ENCODE data around the gene ASXL2.

The ASXL2 gene

DNA sequence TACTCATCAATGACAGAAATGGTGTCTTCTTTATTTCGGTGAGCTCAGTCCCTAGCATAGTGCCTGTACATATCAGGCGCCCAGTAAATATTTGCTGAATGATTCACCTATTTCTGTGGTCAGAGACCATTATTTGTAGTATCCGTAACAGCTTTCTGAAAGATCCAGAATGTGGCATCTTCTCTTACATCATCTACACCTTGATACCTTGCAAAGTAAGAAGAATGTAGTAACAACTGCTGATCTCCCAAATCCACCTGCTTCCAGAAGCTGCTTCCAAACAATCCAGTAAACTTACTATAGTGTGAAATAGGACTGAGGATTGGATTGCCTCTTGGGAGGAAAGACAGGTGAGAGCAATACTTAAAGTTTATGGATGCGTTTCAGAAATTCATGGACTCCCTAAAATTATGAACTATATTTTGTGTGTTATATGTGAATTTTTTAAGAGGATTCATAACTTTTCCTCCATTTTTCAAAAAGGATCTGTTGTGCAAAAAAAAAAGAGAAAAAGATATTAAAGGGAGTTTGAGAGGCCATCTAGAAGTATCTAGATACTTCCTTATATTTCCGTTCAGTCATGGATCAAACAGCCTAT, 945 bp upstream of the ASXL2 start:
- no peak for DNase-seq (ENCODE audit: extremely low spot score)
- POLR2A ChIA-PET, result interaction anchor here (0.7 to 1.6 kb wide), 17 partner anchors 9 to 296 kb away, joined by 3 to 20 read pairs (median 5); no protein-coding TSS in a partner anchor
- CTCF ChIA-PET, result no interaction called here
- TF ChIP-seq FOXM1 (IDR thresholded peaks at IDR 0.05; ENCODE audit: borderline replicate concordance), result no peak
- TF ChIP-seq ARNT (IDR thresholded peaks at IDR 0.05), result no peak
- TF ChIP-seq, protein P1, sequence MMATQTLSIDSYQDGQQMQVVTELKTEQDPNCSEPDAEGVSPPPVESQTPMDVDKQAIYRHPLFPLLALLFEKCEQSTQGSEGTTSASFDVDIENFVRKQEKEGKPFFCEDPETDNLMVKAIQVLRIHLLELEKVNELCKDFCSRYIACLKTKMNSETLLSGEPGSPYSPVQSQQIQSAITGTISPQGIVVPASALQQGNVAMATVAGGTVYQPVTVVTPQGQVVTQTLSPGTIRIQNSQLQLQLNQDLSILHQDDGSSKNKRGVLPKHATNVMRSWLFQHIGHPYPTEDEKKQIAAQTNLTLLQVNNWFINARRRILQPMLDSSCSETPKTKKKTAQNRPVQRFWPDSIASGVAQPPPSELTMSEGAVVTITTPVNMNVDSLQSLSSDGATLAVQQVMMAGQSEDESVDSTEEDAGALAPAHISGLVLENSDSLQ (IDR thresholded peaks at IDR 0.05), result no peak
- TF ChIP-seq FOXA1 (IDR thresholded peaks at IDR 0.05), result no peak
- no peak for TF ChIP-seq TARDBP (IDR thresholded peaks at IDR 0.05)
- TF ChIP-seq SP1 (IDR thresholded peaks at IDR 0.05), result no peak
- TF ChIP-seq SUZ12 (IDR thresholded peaks at IDR 0.05), result no peak
- no peak for TF ChIP-seq FOXK2 (IDR thresholded peaks at IDR 0.05)
- TF ChIP-seq LEF1 (IDR thresholded peaks at IDR 0.05; ENCODE audit: borderline replicate concordance), result no peak
- no peak for TF ChIP-seq CTBP1 (IDR thresholded peaks at IDR 0.05; ENCODE audit: borderline replicate concordance)
- TF ChIP-seq ELF4 (IDR thresholded peaks at IDR 0.05), result no peak
- TF ChIP-seq BHLHE40 (IDR thresholded peaks at IDR 0.05; ENCODE audit: borderline replicate concordance), result no peak
- TF ChIP-seq L3MBTL2 (conservative IDR thresholded peaks at IDR 0.05), result no peak
- TF ChIP-seq ZNF384 (IDR thresholded peaks at IDR 0.05), result no peak
- TF ChIP-seq HDGF (IDR thresholded peaks at IDR 0.05; ENCODE audit: borderline replicate concordance), result no peak
- TF ChIP-seq NFRKB (IDR thresholded peaks at IDR 0.05), result no peak

DNA sequence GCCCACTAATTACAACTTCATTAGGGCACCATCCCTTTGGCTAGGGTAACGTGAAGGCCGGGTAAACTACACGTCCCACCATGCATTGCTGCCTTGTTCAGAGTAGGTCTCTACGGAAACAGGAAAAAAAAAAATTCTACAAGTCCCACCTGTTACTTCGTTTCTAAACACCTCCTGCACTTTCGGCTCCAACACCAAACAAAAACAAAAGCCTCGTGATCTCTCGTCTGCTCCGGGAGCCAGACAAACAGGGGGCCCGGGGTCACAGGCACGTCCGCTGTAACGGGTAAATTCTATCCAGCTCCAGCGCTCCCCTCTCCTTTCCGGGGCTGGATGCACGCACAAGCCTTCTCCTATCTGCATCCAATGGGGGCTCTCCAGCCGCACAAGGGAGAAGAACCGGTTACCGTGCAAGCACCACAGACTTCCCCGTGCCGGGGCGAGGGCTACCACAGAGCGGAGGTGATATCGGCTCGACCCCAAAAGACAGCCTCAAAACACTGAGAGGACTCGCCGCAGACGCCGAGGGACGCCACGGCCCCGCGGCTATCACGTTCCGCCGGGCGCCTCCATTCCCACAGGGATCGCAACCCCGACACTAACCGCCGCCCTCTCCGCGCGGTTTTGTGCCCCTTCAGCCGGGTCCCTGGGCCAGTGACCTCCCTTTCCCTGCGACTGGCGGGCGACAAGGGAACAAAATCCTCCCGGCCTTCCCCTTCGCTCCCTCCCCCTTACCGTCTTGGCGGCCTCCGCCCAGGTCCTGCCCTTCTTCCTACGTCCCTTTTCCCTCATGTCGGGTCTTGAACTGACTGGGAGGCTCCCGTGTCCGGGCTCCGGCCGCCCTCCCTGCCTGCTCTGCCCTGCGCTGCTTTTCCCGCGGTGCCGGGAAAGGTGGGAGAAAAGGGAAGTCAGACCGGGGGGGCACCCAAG, 591 bp downstream of the ASXL2 start:
- no peak for TF ChIP-seq L3MBTL2 (conservative IDR thresholded peaks at IDR 0.05)
- TF ChIP-seq CTBP1 (IDR thresholded peaks at IDR 0.05; ENCODE audit: borderline replicate concordance), result no peak
- no peak for TF ChIP-seq LEF1 (IDR thresholded peaks at IDR 0.05; ENCODE audit: borderline replicate concordance)
- no peak for TF ChIP-seq ARNT (IDR thresholded peaks at IDR 0.05)
- TF ChIP-seq FOXK2 (IDR thresholded peaks at IDR 0.05), result no peak
- no peak for TF ChIP-seq SUZ12 (IDR thresholded peaks at IDR 0.05)
- TF ChIP-seq TARDBP (IDR thresholded peaks at IDR 0.05), result no peak
- TF ChIP-seq, protein P1 (IDR thresholded peaks at IDR 0.05), result no peak
- no peak for TF ChIP-seq ELF4 (IDR thresholded peaks at IDR 0.05)
- TF ChIP-seq FOXM1 (IDR thresholded peaks at IDR 0.05; ENCODE audit: borderline replicate concordance), result no peak
- 0 out of 2 replicates have a peak, but pooled peaks have one; percentile 16 for TF ChIP-seq NFRKB (IDR thresholded peaks at IDR 0.05)
- TF ChIP-seq HDGF (IDR thresholded peaks at IDR 0.05; ENCODE audit: borderline replicate concordance), result no peak
- TF ChIP-seq BHLHE40 (IDR thresholded peaks at IDR 0.05; ENCODE audit: borderline replicate concordance), result no peak
- peak; percentile 87 for TF ChIP-seq ZNF384 (IDR thresholded peaks at IDR 0.05)
- no peak for TF ChIP-seq SP1 (IDR thresholded peaks at IDR 0.05)
- ChIA-PET POLR2A (interaction anchor here (0.6 to 1.6 kb wide), 15 partner anchors 10 to 114 kb away, joined by 3 to 20 read pairs (median 5); no protein-coding TSS in a partner anchor), CTCF (interaction anchor here (0.6 kb wide), 1 partner anchor 994 kb away, joined by 3 read pairs; no protein-coding TSS in a partner anchor)
- peak; percentile 65 for DNase-seq (ENCODE audit: extremely low spot score)

DNA sequence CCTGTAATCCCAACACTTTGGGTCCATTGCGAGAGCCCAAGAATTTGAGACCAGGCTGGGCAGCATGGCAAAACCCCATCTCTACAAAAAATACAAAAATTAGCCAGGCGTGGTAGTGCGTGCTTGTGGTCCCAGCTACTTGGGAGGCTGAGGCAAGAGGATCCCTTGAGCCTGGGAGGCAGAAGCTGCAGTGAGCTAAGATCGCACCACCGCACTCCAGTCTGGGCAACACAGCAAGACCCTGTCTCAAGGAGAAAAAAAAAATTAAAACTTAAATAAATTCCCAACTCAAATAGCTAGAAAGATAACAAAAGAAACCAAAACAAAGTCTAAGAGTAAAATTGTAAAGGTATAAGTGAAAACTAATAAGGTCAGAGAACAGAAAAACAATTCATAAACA, 6.2 kb downstream of the ASXL2 start:
- ChIA-PET CTCF (no interaction called here), POLR2A (no interaction called here)
- no peak for DNase-seq (ENCODE audit: extremely low spot score)
- TF ChIP-seq BHLHE40 (IDR thresholded peaks at IDR 0.05; ENCODE audit: borderline replicate concordance), result no peak
- TF ChIP-seq ZNF384 (IDR thresholded peaks at IDR 0.05), result no peak
- no peak for TF ChIP-seq ELF4 (IDR thresholded peaks at IDR 0.05)
- no peak for TF ChIP-seq SUZ12 (IDR thresholded peaks at IDR 0.05)
- TF ChIP-seq SP1 (IDR thresholded peaks at IDR 0.05), result no peak
- no peak for TF ChIP-seq L3MBTL2 (conservative IDR thresholded peaks at IDR 0.05)
- no peak for TF ChIP-seq FOXM1 (IDR thresholded peaks at IDR 0.05; ENCODE audit: borderline replicate concordance)
- no peak for TF ChIP-seq FOXK2 (IDR thresholded peaks at IDR 0.05)
- TF ChIP-seq NFRKB (IDR thresholded peaks at IDR 0.05), result no peak
- no peak for TF ChIP-seq HDGF (IDR thresholded peaks at IDR 0.05; ENCODE audit: borderline replicate concordance)
- TF ChIP-seq, protein P1 (IDR thresholded peaks at IDR 0.05), result no peak
- no peak for TF ChIP-seq FOXA1 (IDR thresholded peaks at IDR 0.05)
- TF ChIP-seq CTBP1 (IDR thresholded peaks at IDR 0.05; ENCODE audit: borderline replicate concordance), result no peak
- TF ChIP-seq TARDBP (IDR thresholded peaks at IDR 0.05), result no peak
- TF ChIP-seq LEF1 (IDR thresholded peaks at IDR 0.05; ENCODE audit: borderline replicate concordance), result no peak
- TF ChIP-seq ARNT (IDR thresholded peaks at IDR 0.05), result no peak

DNA sequence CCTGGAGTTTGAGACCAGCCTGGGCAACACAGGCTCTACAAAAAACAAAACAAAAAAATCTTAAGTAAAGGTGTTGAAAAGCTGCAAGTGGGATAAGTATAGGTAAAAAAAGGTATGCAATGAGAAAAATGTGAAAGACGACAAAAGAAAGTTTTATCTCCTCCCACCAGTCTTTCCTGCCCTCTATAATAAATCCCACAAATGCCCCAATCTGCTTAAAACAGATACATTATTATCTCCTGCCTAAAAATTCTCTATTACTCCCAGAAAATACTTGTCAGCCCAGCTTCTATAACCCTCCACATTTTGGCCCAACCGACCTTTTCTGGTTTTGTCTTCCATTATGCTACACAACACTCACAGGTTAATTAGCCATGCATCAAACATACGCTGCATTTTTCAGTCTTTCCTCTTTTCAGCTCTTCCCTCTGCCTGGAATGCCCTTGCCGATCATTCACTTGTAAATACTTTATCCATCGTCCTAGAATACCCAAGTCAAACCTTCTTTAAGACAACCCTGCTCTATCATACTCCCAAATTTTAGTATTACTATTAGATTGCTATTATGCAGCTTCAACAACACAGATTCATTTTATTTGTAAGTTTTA, 10.8 kb downstream of the ASXL2 start:
- TF ChIP-seq FOXA1 (IDR thresholded peaks at IDR 0.05), result no peak
- no peak for TF ChIP-seq L3MBTL2 (conservative IDR thresholded peaks at IDR 0.05)
- no peak for TF ChIP-seq BHLHE40 (IDR thresholded peaks at IDR 0.05; ENCODE audit: borderline replicate concordance)
- TF ChIP-seq HDGF (IDR thresholded peaks at IDR 0.05; ENCODE audit: borderline replicate concordance), result no peak
- no peak for TF ChIP-seq ARNT (IDR thresholded peaks at IDR 0.05)
- TF ChIP-seq TARDBP (IDR thresholded peaks at IDR 0.05), result no peak
- TF ChIP-seq LEF1 (IDR thresholded peaks at IDR 0.05; ENCODE audit: borderline replicate concordance), result no peak
- TF ChIP-seq FOXK2 (IDR thresholded peaks at IDR 0.05), result no peak
- TF ChIP-seq ELF4 (IDR thresholded peaks at IDR 0.05), result no peak
- no peak for TF ChIP-seq SUZ12 (IDR thresholded peaks at IDR 0.05)
- TF ChIP-seq SP1 (IDR thresholded peaks at IDR 0.05), result no peak
- ChIA-PET CTCF (no interaction called here), POLR2A (interaction anchor here (2.6 kb wide), 1 partner anchor 11 kb away, joined by 10 read pairs; the partner anchor contains the start of gene ASXL2)
- DNase-seq (ENCODE audit: extremely low spot score), result no peak
